KMS-11 (cell line): ENCODE results near the gene PAPSS2.

Experiments used
- H2AFZ ChIP-seq: fragments of 200-600 bp; sonication (generic); 2 replicates; pipeline ENCODE4 v1.6.1; 2016; ENCODE audit warnings: antibody characterized with exemption, mixed run types, low read depth
- H3K27ac ChIP-seq: fragments of 200-600 bp; sonication (generic); 2 replicates; pipeline ENCODE4 v1.6.1; 2016; ENCODE audit warnings: mild to moderate bottlenecking, mixed run types
- H3K27me3 ChIP-seq: fragments of 200-600 bp; sonication (generic); 2 replicates; pipeline ENCODE4 v1.6.1; 2017; ENCODE audit warnings: mild to moderate bottlenecking, low read depth, mixed run types, moderate library complexity; ENCODE audit not compliant: insufficient read depth
- H3K36me3 ChIP-seq: fragments of 200-600 bp; sonication (generic); 2 replicates; pipeline ENCODE4 v1.6.1; 2017; ENCODE audit warnings: mild to moderate bottlenecking, mixed run types; ENCODE audit not compliant: insufficient read depth
- H3K4me1 ChIP-seq: fragments of 200-600 bp; sonication (generic); 2 replicates; pipeline ENCODE4 v1.6.1; 2016; ENCODE audit warnings: mild to moderate bottlenecking, low read depth, mixed run types; ENCODE audit not compliant: poor library complexity, severe bottlenecking
- H3K4me2 ChIP-seq: fragments of 200-600 bp; sonication (generic); 2 replicates; pipeline ENCODE4 v1.7.0; 2016; ENCODE audit warnings: mild to moderate bottlenecking, mixed run types
- H3K4me3 ChIP-seq: fragments of 200-600 bp; sonication (generic); IDR thresholded peaks from 2 replicates; pipeline ENCODE4 v1.6.1; 2017; ENCODE audit warnings: low read depth, low read length, mixed read lengths; ENCODE audit not compliant: insufficient read depth
- H3K79me2 ChIP-seq: fragments of 200-600 bp; sonication (generic); 2 replicates; pipeline ENCODE4 v1.6.1; 2016; ENCODE audit warnings: low read depth, mixed run types; ENCODE audit not compliant: insufficient read depth
- H3K9ac ChIP-seq: fragments of 200-600 bp; sonication (generic); 2 replicates; pipeline ENCODE4 v1.6.1; 2016; ENCODE audit warnings: mild to moderate bottlenecking, mixed run types
- H4K20me1 ChIP-seq: fragments of 200-600 bp; sonication (generic); 2 replicates; pipeline ENCODE4 v1.6.1; 2016; ENCODE audit warnings: mild to moderate bottlenecking, mixed run types; ENCODE audit not compliant: insufficient read depth
- CTCF ChIP-seq: fragments of 200-600 bp; sonication (generic); conservative IDR thresholded peaks from 2 replicates; pipeline ENCODE4 v1.6.1; 2017; ENCODE audit warnings: low read depth, mild to moderate bottlenecking, antibody characterized with exemption, low read length, moderate library complexity, mixed read lengths

Gene PAPSS2

GRCh38 chr10:87694011-87694794 lies 34.5 kb downstream of the PAPSS2 start:
- Histone ChIP-seq H4K20me1 (no peaks in the 10 kb centered on the region), H2AFZ (no peak overlapping the region), H3K27ac (no peak overlapping the region), H3K4me3 (no peak overlapping the region), H3K79me2 (no peaks in the 10 kb centered on the region), H3K27me3 (no peaks in the 10 kb centered on the region), H3K9ac (no peak overlapping the region), H3K4me1 (no peaks in the 10 kb centered on the region), H3K4me2 (no peak overlapping the region), H3K36me3 (no peaks in the 10 kb centered on the region)
- no peak for TF ChIP-seq CTCF

GRCh38 chr10:87695074-87695473 lies 35.4 kb downstream of the PAPSS2 start:
- Histone ChIP-seq H2AFZ (no peak overlapping the region), H3K27ac (no peak overlapping the region), H3K36me3 (no peaks in the 10 kb centered on the region), H3K4me1 (no peaks in the 10 kb centered on the region), H3K27me3 (no peaks in the 10 kb centered on the region), H4K20me1 (no peaks in the 10 kb centered on the region), H3K9ac (no peak overlapping the region), H3K4me3 (no peak overlapping the region), H3K4me2 (no peak overlapping the region), H3K79me2 (no peaks in the 10 kb centered on the region)
- no peak for TF ChIP-seq CTCF

DNA sequence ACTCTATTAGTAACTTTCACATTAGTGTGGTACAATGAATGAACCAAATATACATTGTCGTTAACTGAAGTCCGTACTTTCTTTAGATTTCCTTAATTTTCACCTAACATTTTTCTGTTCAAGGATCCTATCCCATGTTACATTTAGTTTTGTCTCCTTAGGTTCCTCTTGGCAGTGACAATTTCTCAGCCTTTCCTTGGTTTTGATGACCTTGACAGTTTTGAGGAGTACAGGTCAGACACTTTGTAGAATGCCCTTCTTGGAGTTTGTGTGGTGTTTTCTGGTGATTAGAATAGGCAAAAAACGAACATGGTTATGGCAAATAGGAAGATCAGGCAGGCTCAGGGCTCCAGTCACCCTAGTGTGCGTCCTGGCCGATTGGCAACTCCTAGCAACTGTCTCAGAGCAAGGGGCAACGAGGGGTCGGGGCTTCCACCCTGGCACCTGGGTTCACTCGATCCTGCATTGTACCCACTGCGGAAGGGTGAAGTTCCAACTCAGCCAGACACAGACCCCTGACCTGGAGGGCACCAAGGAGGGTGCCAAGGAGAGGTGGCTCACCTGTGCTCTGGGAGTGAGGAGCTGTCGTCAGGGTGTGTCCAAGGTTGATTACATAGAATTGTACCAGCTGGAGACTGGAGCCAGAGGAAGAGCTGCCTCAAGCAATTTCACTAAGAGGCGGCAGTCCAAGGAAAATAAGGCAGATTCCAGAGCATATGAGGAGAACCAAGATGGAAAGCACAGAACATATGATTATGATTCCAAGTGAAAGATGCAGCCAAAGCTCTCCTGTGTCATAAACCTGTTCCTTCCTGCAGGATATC lies 37.5 kb downstream of the PAPSS2 start:
- Histone ChIP-seq H3K79me2 (no peaks in the 10 kb centered on the region), H3K4me2 (no peak overlapping the region), H2AFZ (no peak overlapping the region), H3K4me3 (no peak overlapping the region), H3K27ac (no peak overlapping the region), H3K4me1 (no peaks in the 10 kb centered on the region), H3K9ac (no peak overlapping the region), H4K20me1 (no peaks in the 10 kb centered on the region), H3K27me3 (no peaks in the 10 kb centered on the region), H3K36me3 (no peaks in the 10 kb centered on the region)
- TF ChIP-seq CTCF = no peak

DNA sequence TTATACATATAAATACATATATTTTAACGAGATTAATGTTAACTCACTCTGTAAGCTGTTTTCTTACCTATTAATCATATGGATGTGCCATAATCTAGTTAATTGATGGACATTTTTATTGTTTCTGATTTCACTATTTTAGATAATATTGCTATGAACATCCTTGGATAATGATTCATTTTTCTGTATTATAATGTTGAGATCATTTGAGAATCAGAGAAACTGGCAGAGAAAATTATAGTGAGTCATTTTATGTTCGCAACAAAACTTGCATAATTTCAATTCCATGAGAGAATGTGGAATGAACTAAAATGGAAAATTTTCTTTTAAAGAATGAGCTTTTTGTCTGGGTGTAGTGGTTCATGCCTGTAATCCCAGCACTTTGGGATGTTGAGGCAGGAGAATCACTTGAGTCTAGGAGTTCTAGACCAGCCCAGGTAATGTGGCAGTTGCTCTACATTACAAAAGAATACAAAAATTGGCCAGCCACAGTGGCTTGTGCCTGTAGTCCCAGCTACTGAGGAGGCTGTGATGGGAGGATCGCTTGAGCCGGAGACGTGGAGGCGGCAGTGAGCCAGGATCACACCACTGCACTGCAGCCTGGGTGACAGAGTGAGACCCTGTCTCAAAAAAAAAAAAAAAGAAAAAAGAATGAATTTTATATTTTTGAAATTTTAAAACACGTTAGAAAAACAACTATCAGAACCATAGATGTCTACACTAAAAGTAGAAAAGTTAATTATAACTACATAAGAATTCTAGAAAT lies 40.5 kb downstream of the PAPSS2 start:
- H2AFZ ChIP-seq = no peak overlapping the region
- TF ChIP-seq CTCF = no peak
- no peak overlapping the region for H3K4me3 ChIP-seq
- no peaks in the 10 kb centered on the region for H3K79me2 ChIP-seq
- H3K4me1 ChIP-seq = no peaks in the 10 kb centered on the region
- H3K4me2 ChIP-seq = no peak overlapping the region
- H3K27ac ChIP-seq = no peak overlapping the region
- H3K27me3 ChIP-seq = no peaks in the 10 kb centered on the region
- no peaks in the 10 kb centered on the region for H4K20me1 ChIP-seq
- H3K9ac ChIP-seq = no peak overlapping the region
- H3K36me3 ChIP-seq = no peaks in the 10 kb centered on the region
